HFF-Myc (cell line): ENCODE data around the gene IFI16.

Experiments used
- DNase-seq: peaks from one replicate; pipeline ENCODE4 v3.0.0-alpha.2; 2011; ENCODE audit warnings: low read depth; ENCODE audit errors: extremely low read depth
- H3K4me3 ChIP-seq: replicated peaks from 2 replicates; pipeline ENCODE4 v1.5.1; 2011; ENCODE audit warnings: low read depth, mild to moderate bottlenecking, control low read depth, low read length
- TF ChIP-seq, protein P1 (sequence below): IDR thresholded peaks from 2 replicates; pipeline ENCODE4 v1.5.1; 2012; ENCODE audit warnings: mild to moderate bottlenecking, low read depth, low read length, control low read depth; ENCODE audit errors: missing control alignments

IFI16 gene

DNA sequence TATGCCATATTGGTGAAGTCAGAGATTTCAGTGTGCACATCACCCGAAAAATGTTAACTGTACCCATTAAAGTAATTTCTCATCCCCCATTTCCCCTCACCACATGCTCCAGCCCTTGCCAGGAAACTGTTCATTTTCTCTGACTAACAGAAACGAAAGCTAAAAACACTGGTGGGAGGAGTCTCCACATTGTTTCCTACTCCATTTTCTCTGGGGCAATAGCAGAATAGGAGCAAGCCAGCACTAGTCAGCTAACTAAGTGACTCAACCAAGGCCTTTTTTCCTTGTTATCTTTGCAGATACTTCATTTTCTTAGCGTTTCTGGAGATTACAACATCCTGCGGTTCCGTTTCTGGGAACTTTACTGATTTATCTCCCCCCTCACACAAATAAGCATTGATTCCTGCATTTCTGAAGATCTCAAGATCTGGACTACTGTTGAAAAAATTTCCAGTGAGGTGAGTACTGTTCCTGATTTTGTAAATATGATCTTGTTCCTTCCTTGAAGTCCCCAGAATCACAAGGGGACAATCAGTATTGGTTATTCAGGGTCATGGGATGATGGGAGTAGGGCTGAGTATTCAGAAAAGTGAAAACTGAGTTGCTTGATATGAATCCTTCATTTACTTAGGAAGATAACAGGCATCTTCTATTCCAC, at the start of gene IFI16:
IFI16 (plus strand) TSS at position 204 of the 658 bp plus-strand sequence. CDS start 4,774 bp downstream, outside the sequence.
- DNase-seq: peak; percentile 84
- peak within 1 kb of the TSS; percentile 66 for H3K4me3 ChIP-seq
- TF ChIP-seq, protein P1, sequence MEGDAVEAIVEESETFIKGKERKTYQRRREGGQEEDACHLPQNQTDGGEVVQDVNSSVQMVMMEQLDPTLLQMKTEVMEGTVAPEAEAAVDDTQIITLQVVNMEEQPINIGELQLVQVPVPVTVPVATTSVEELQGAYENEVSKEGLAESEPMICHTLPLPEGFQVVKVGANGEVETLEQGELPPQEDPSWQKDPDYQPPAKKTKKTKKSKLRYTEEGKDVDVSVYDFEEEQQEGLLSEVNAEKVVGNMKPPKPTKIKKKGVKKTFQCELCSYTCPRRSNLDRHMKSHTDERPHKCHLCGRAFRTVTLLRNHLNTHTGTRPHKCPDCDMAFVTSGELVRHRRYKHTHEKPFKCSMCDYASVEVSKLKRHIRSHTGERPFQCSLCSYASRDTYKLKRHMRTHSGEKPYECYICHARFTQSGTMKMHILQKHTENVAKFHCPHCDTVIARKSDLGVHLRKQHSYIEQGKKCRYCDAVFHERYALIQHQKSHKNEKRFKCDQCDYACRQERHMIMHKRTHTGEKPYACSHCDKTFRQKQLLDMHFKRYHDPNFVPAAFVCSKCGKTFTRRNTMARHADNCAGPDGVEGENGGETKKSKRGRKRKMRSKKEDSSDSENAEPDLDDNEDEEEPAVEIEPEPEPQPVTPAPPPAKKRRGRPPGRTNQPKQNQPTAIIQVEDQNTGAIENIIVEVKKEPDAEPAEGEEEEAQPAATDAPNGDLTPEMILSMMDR: no peak

DNA sequence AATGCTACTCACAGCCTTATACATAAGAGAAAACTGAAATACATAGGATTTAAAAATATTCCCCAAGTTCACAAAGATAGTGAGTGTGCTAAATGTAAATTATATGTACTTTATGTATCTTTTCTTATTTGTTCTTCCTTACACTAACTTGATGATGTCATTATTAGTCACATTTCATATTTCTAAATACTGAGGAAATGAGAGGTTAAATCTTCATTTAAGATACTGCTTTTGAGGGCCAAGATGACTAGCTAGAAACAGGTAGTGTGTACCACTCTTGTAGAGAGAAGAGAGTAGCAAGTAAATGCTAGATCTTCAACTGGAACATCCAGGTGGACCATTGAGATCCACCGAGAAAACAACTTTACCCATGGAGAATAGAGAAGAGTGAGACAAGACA, 48.5 kb upstream of the IFI16 start:
- TF ChIP-seq, protein P1: no peak
- DNase-seq: no peak
- H3K4me3 ChIP-seq: no peak overlapping the region

- no peak overlapping the region for H3K4me3 ChIP-seq
- TF ChIP-seq, protein P1: no peak
- no peak for DNase-seq
Observed at GRCh38 chr1:158962983-158963382, 46.7 kb upstream of the IFI16 start.

- no peak overlapping the region for H3K4me3 ChIP-seq
- no peak for DNase-seq
- TF ChIP-seq, protein P1: no peak
Observed at GRCh38 chr1:158969166-158969565, 40.5 kb upstream of the IFI16 start.

DNA sequence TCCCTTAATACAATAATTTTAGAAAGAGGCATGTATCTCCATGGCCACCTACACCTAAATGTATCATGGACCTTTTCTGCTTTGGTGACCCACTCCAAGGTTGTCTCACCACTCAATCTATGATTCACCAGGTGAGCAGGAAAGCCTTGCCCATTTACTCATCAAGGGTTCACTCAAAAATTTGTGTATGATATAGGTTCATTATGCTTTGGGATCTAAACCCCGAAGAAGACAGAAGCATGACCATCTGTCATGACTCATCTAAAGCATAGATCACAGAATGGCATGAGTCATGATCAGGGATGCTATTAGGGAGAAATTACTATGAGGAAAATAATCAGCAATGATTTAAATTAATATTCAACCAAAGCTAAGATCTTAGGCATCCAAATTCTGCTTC, 39.9 kb upstream of the IFI16 start:
- TF ChIP-seq, protein P1: no peak
- DNase-seq: no peak
- H3K4me3 ChIP-seq: no peak overlapping the region

- no peak for DNase-seq
- H3K4me3 ChIP-seq: no peak overlapping the region
- TF ChIP-seq, protein P1: no peak
Observed at GRCh38 chr1:158972841-158973240, 36.9 kb upstream of the IFI16 start.

GRCh38 chr1:158976219-158976618, 33.5 kb upstream of the IFI16 start:
- H3K4me3 ChIP-seq: no peak overlapping the region
- no peak for DNase-seq
- TF ChIP-seq, protein P1: no peak
